ENCODE data around the gene APEX1.

DNA sequence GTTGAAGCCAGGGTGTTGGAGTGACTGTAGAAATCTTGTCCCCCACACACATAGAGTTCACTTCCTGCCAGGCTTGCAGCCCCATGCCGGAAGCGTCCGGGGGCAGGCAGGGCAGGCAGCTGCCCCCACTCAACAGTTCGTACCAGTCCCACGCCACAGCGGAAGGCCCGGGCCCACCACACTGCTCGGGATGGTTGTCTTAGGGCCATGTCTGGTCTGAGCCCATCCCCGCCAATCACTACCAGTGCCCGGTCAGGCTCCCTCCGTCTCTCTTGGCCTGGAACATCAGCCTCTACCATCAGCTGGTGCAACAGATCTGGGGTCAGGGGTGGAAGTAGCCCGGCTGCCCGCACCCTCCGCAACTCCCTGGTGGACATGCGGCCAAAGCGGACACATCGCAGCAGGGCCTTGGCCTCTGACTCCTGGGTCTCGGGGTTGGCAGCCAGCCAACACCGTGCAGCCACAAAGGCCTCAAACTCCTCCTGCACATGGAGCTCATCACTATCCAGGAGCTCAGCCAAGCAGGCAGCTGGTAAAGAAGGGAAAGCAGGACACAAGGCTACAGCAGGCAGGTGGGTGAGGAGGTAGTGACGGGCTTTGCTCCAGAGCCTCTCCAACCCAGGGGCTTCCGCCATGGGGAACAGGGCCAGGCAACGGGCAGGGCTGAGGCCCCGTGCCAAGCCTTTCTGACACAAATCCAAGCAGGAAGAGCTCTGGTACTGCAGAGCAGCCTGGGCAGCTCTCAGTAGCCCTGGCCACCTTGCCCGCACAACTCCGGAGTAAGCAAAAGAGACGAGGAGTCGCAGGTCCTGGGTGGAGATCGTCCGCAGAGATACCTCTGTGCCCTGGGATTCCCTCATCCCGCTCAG is 25.0 kb upstream of the APEX1 start:
- TF ChIP-seq, protein P1, sequence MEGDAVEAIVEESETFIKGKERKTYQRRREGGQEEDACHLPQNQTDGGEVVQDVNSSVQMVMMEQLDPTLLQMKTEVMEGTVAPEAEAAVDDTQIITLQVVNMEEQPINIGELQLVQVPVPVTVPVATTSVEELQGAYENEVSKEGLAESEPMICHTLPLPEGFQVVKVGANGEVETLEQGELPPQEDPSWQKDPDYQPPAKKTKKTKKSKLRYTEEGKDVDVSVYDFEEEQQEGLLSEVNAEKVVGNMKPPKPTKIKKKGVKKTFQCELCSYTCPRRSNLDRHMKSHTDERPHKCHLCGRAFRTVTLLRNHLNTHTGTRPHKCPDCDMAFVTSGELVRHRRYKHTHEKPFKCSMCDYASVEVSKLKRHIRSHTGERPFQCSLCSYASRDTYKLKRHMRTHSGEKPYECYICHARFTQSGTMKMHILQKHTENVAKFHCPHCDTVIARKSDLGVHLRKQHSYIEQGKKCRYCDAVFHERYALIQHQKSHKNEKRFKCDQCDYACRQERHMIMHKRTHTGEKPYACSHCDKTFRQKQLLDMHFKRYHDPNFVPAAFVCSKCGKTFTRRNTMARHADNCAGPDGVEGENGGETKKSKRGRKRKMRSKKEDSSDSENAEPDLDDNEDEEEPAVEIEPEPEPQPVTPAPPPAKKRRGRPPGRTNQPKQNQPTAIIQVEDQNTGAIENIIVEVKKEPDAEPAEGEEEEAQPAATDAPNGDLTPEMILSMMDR (IDR thresholded peaks at IDR 0.05), result no peak
- TF ChIP-seq POLR2AphosphoS5 (IDR thresholded peaks at IDR 0.05) (no peak), POLR2A (IDR thresholded peaks at IDR 0.05) (no peak), EP300 (IDR thresholded peaks at IDR 0.05; ENCODE audit: low read depth) (no peak)
